Gastrocnemius medialis (tissue), 4 donors: ENCODE data around the gene KRTAP1-5.

ENCODE experiments used
- POLR2A ChIP-seq, 2 donors: fragments of 450-650 bp; IDR thresholded peaks; one replicate each; pipeline ENCODE4 v1.6.1; 2017; ENCODE audit warnings: antibody characterized with exemption in 2 of 2, mild to moderate bottlenecking in 2 of 2, moderate library complexity in 2 of 2
- TF ChIP-seq, protein P1 (sequence below), 5 experiments: fragments of 450-650 bp in 3 of 5; fragments of 200-600 bp in 2 of 5; sonication (generic) in 2 of 5; IDR thresholded peaks in 4 of 5; conservative IDR thresholded peaks in 1 of 5; 1 replicate in 4 of 5; 2 replicates in 1 of 5; pipeline ENCODE4 v1.5.1; 2016 to 2019; ENCODE audit warnings: antibody characterized with exemption in 5 of 5, mild to moderate bottlenecking in 3 of 5, moderate library complexity in 3 of 5

DNA sequence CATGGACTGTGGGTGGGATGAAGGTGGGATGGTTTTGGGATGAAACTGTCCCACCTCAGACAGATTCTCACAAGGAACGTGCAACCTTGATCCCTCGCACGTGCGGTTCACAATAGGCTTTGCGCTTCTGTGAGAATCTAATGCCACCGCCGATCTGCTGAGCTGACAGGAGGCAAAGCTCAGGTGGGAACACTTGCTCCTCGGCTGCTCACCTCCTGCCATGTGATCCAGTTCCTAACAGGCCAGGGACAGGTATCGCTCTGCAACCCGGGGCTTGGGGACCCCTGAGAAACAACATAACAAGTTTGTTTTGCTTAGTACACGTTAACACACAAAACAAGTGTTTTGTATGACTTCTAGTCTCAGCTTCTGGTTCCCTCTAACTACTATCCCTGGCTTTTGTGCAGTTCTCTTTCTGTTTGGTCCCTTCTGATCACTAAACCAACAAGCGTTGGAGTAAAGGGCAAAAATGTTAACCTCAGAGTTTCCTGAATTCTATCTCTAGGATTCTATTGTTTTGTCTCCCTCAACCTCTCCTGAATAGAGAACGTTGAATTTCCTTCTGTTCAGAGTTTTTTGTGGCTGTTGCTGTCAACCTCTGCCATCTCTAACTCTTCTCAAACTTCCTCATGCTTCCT, 10.3 kb downstream of the KRTAP1-5 start:
- TF ChIP-seq, protein P1, sequence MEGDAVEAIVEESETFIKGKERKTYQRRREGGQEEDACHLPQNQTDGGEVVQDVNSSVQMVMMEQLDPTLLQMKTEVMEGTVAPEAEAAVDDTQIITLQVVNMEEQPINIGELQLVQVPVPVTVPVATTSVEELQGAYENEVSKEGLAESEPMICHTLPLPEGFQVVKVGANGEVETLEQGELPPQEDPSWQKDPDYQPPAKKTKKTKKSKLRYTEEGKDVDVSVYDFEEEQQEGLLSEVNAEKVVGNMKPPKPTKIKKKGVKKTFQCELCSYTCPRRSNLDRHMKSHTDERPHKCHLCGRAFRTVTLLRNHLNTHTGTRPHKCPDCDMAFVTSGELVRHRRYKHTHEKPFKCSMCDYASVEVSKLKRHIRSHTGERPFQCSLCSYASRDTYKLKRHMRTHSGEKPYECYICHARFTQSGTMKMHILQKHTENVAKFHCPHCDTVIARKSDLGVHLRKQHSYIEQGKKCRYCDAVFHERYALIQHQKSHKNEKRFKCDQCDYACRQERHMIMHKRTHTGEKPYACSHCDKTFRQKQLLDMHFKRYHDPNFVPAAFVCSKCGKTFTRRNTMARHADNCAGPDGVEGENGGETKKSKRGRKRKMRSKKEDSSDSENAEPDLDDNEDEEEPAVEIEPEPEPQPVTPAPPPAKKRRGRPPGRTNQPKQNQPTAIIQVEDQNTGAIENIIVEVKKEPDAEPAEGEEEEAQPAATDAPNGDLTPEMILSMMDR (IDR thresholded peaks at IDR 0.05 in 4 of 5, conservative IDR thresholded peaks at IDR 0.05 in 1 of 5) = no peak
- no peak for TF ChIP-seq POLR2A (IDR thresholded peaks at IDR 0.05)
